Measurements from ENCODE around the gene MAP2K4. TPM values are rescaled to one million over a fixed set of nuclear protein-coding genes. Genes with fewer than 3 reads are reported as not detected.
A peak's percentile ranks its signal among the peaks of the same experiment; 100 is the strongest.

MAP2K4 gene
- total and polyA plus RNA-seq, 2 donors (not counting 1 experiment from before 2014, with no cell fraction given), result 23.5 to 25.4 TPM

GRCh38 chr17:12050646-12051225, 30.1 kb downstream of the MAP2K4 start:
- H3K27ac ChIP-seq (ENCODE audit: insufficient read depth, low read length), result no peak overlapping the region
- no peak overlapping the region for H3K4me3 ChIP-seq (replicated peaks in 1 of 4; ENCODE audit: control extremely low read depth in 1 of 4, insufficient read depth in 1 of 4, low read depth in 3 of 4, low read length in 4 of 4)
- no peak overlapping the region for H3K4me2 ChIP-seq (ENCODE audit: extremely low read depth, insufficient read depth, low read length)
- no peaks in the 10 kb centered on the region for H3K27me3 ChIP-seq (ENCODE audit: control insufficient read depth, insufficient read depth, low read length)
- H3K4me1 ChIP-seq (ENCODE audit: control insufficient read depth, extremely low read depth, insufficient read depth, low read length), result peaks cover 5% of the 10 kb centered on the region
- peaks cover 41% of the 10 kb centered on the region for H3K79me2 ChIP-seq (ENCODE audit: control insufficient read depth, insufficient read depth, low read length)
- no peak overlapping the region for H3K9ac ChIP-seq (ENCODE audit: insufficient read depth, low read length)
- TF ChIP-seq CTCF (conservative IDR thresholded peaks at IDR 0.05 in 1 of 2, IDR thresholded peaks at IDR 0.05 in 1 of 2; ENCODE audit: low read depth in 1 of 2, low read length in 2 of 2), result no peak
- TF ChIP-seq EZH2 (IDR thresholded peaks at IDR 0.05; ENCODE audit: low read length, missing control alignments), result no peak
- no peak for DNase-seq (ENCODE audit: low read depth in 2 of 2)
- no peaks in the 10 kb centered on the region for H3K36me3 ChIP-seq (ENCODE audit: control insufficient read depth, insufficient read depth, low read length)
- H4K20me1 ChIP-seq (ENCODE audit: control insufficient read depth, extremely low read depth, insufficient read depth, low read length), result no peaks in the 10 kb centered on the region
- H3K9me3 ChIP-seq (ENCODE audit: control insufficient read depth, insufficient read depth, low read depth, low read length), result no peaks in the 10 kb centered on the region
- H2AFZ ChIP-seq (ENCODE audit: low read length), result no peak overlapping the region

- Histone ChIP-seq H3K27me3 (ENCODE audit: control insufficient read depth, insufficient read depth, low read length) (no peaks in the 10 kb centered on the region), H2AFZ (ENCODE audit: low read length) (peak overlapping the region; percentile 14), H3K9me3 (ENCODE audit: control insufficient read depth, insufficient read depth, low read depth, low read length) (no peaks in the 10 kb centered on the region), H3K4me3 (replicated peaks in 1 of 4; ENCODE audit: control extremely low read depth in 1 of 4, insufficient read depth in 1 of 4, low read depth in 3 of 4, low read length in 4 of 4) (peak overlapping the region in 1 of 4 experiments; percentile 4), H3K27ac (ENCODE audit: insufficient read depth, low read length) (no peak overlapping the region), H4K20me1 (ENCODE audit: control insufficient read depth, extremely low read depth, insufficient read depth, low read length) (no peaks in the 10 kb centered on the region), H3K9ac (ENCODE audit: insufficient read depth, low read length) (no peak overlapping the region), H3K4me2 (ENCODE audit: extremely low read depth, insufficient read depth, low read length) (peak overlapping the region; percentile 62), H3K79me2 (ENCODE audit: control insufficient read depth, insufficient read depth, low read length) (peaks cover 19% of the 10 kb centered on the region), H3K4me1 (ENCODE audit: control insufficient read depth, extremely low read depth, insufficient read depth, low read length) (peaks cover 3% of the 10 kb centered on the region), H3K36me3 (ENCODE audit: control insufficient read depth, insufficient read depth, low read length) (no peaks in the 10 kb centered on the region)
- DNase-seq (ENCODE audit: low read depth in 2 of 2), result no peak
- TF ChIP-seq EZH2 (IDR thresholded peaks at IDR 0.05; ENCODE audit: low read length, missing control alignments) (no peak), CTCF (conservative IDR thresholded peaks at IDR 0.05 in 1 of 2, IDR thresholded peaks at IDR 0.05 in 1 of 2; ENCODE audit: low read depth in 1 of 2, low read length in 2 of 2) (no peak)
Measured at GRCh38 chr17:12053552-12053951, 32.9 kb downstream of the MAP2K4 start.

GRCh38 chr17:12055889-12056288, 35.2 kb downstream of the MAP2K4 start:
- Histone ChIP-seq H3K36me3 (ENCODE audit: control insufficient read depth, insufficient read depth, low read length) (no peaks in the 10 kb centered on the region), H3K27ac (ENCODE audit: insufficient read depth, low read length) (no peak overlapping the region), H2AFZ (ENCODE audit: low read length) (no peak overlapping the region), H4K20me1 (ENCODE audit: control insufficient read depth, extremely low read depth, insufficient read depth, low read length) (no peaks in the 10 kb centered on the region), H3K9ac (ENCODE audit: insufficient read depth, low read length) (no peak overlapping the region), H3K4me1 (ENCODE audit: control insufficient read depth, extremely low read depth, insufficient read depth, low read length) (peaks cover 3% of the 10 kb centered on the region), H3K79me2 (ENCODE audit: control insufficient read depth, insufficient read depth, low read length) (peaks cover 16% of the 10 kb centered on the region), H3K4me3 (replicated peaks in 1 of 4; ENCODE audit: control extremely low read depth in 1 of 4, insufficient read depth in 1 of 4, low read depth in 3 of 4, low read length in 4 of 4) (no peak overlapping the region), H3K9me3 (ENCODE audit: control insufficient read depth, insufficient read depth, low read depth, low read length) (no peaks in the 10 kb centered on the region), H3K4me2 (ENCODE audit: extremely low read depth, insufficient read depth, low read length) (no peak overlapping the region), H3K27me3 (ENCODE audit: control insufficient read depth, insufficient read depth, low read length) (no peaks in the 10 kb centered on the region)
- TF ChIP-seq CTCF (conservative IDR thresholded peaks at IDR 0.05 in 1 of 2, IDR thresholded peaks at IDR 0.05 in 1 of 2; ENCODE audit: low read depth in 1 of 2, low read length in 2 of 2) (no peak), EZH2 (IDR thresholded peaks at IDR 0.05; ENCODE audit: low read length, missing control alignments) (no peak)
- DNase-seq (ENCODE audit: low read depth in 2 of 2), result no peak

Measured in fibroblast of lung (primary cell).